ENCODE data around the gene CDC45. TPM values are rescaled to one million over a fixed set of nuclear protein-coding genes. Genes with fewer than 3 reads are reported as not detected.

The CDC45 gene
- total and polyA plus RNA-seq, 12 donors = 0.87 to 7.7 (median 1.4) TPM; not detected in 1

GRCh38 chr22:19549428-19549827, 69.7 kb downstream of the CDC45 start:
- intact Hi-C loops (cut with DNase I) = no loop called here
- 76 to 84% (median 79%) methylated on average over 7 of the region's 7 CpGs for WGBS, 4 donors
- H3K4me1 ChIP-seq (replicated peaks in 1 of 2) = no peaks in the 10 kb centered on the region
- H3K27ac ChIP-seq = no peak overlapping the region
- no peak for DNase-seq
- no peaks in the 10 kb centered on the region for H3K36me3 ChIP-seq (replicated peaks in 1 of 2)
- no peaks in the 10 kb centered on the region for H3K9me3 ChIP-seq (replicated peaks in 1 of 3)
- H3K4me3 ChIP-seq = no peak overlapping the region
- H3K27me3 ChIP-seq = no peaks in the 10 kb centered on the region
- no peak for TF ChIP-seq POLR2A (IDR thresholded peaks at IDR 0.05)
- no peak for TF ChIP-seq CTCF (IDR thresholded peaks at IDR 0.05)

GRCh38 chr22:19550382-19550781, 70.7 kb downstream of the CDC45 start:
- no peaks in the 10 kb centered on the region for H3K4me1 ChIP-seq (replicated peaks in 1 of 2)
- no peak for DNase-seq
- WGBS, 4 donors = 74 to 83% (median 79%) methylated on average over 7 of the region's 7 CpGs

GRCh38 chr22:19553201-19553600, 73.5 kb downstream of the CDC45 start:
- 80 to 91% (median 86%) methylated on average over 2 of the region's 2 CpGs for WGBS, 4 donors
- TF ChIP-seq POLR2A (IDR thresholded peaks at IDR 0.05) (no peak), CTCF (IDR thresholded peaks at IDR 0.05) (no peak)
- H3K27me3 ChIP-seq = no peaks in the 10 kb centered on the region
- no peaks in the 10 kb centered on the region for H3K36me3 ChIP-seq (replicated peaks in 1 of 2)
- DNase-seq = no peak
- H3K9me3 ChIP-seq (replicated peaks in 1 of 3) = no peaks in the 10 kb centered on the region
- no peak overlapping the region for H3K4me3 ChIP-seq
- no peaks in the 10 kb centered on the region for H3K4me1 ChIP-seq (replicated peaks in 1 of 2)
- no peak overlapping the region for H3K27ac ChIP-seq
- intact Hi-C loops (cut with DNase I) = no loop called here

More at GRCh38 chr22:19550382-19550781, 70.7 kb downstream of the CDC45 start:
- intact Hi-C loops (cut with DNase I) = no loop called here
- no peaks in the 10 kb centered on the region for H3K9me3 ChIP-seq (replicated peaks in 1 of 3)
- TF ChIP-seq POLR2A (IDR thresholded peaks at IDR 0.05) = no peak
- no peak for TF ChIP-seq CTCF (IDR thresholded peaks at IDR 0.05)
- H3K36me3 ChIP-seq (replicated peaks in 1 of 2) = no peaks in the 10 kb centered on the region
- H3K27ac ChIP-seq = no peak overlapping the region
- no peaks in the 10 kb centered on the region for H3K27me3 ChIP-seq
- no peak overlapping the region for H3K4me3 ChIP-seq

- DNase-seq = peak in 6 of 7 donors; percentile 22 to 57 (median 52)
- Histone ChIP-seq H3K9me3 (replicated peaks in 1 of 3) (no peaks in the 10 kb centered on the region), H3K27me3 (no peaks in the 10 kb centered on the region), H3K4me3 (no peak overlapping the region), H3K36me3 (replicated peaks in 1 of 2) (no peaks in the 10 kb centered on the region), H3K4me1 (replicated peaks in 1 of 2) (no peaks in the 10 kb centered on the region), H3K27ac (peak overlapping the region in 1 of 5 donors; percentile 50)
- 67 to 81% (median 71%) methylated on average over 10 to 12 of the region's 12 CpGs for WGBS, 4 donors
- intact Hi-C loops (cut with DNase I) = no loop called here
- TF ChIP-seq POLR2A (IDR thresholded peaks at IDR 0.05) = no peak
- peak in 1 of 6 experiments; percentile 15 for TF ChIP-seq CTCF (IDR thresholded peaks at IDR 0.05)
These were observed 75.2 kb downstream of the CDC45 start for GRCh38 chr22:19554834-19555404.

Measured in adrenal gland (tissue), 12 donors.